CD4-positive, alpha-beta T cell treated with Interleukin-12 subunit alpha and Interleukin-12 subunit beta, for 1 hour (primary cell): ENCODE data around the gene BRIP1.
"Not testable (repeated sequence)": the region's sequence is repeated elsewhere in the genome, so short reads cannot be mapped to it uniquely, and the experiment has no call there.

ENCODE experiments used
- DNase-seq: peaks from one replicate; pipeline ENCODE4 v3.0.0-alpha.2; 2020

Gene BRIP1

DNA sequence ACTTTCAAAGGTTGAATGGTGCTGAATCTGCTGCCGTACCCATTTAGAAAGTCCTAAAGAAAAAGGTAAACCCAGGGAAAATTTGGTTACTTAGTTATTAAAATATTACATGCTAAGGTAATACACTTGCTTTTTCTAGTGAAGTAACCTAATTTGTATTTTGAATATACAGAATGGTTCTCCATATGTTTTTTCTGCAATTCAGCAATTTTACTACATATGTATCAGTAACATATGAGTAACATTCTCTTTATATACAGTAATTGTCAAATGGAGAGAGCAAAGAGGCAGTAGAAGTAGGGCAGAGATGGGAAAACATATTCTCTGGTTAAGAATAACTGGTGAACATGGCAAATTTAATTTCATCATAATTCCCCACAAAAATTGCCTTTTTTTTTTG is 177.2 kb downstream of the BRIP1 start:
- no peak for DNase-seq

GRCh38 chr17:61684818-61685217 is 178.5 kb downstream of the BRIP1 start:
- DNase-seq, result no peak

- no peak for DNase-seq
These were observed 179.2 kb downstream of the BRIP1 start for GRCh38 chr17:61684172-61684571.

GRCh38 chr17:61683466-61683865 is 179.9 kb downstream of the BRIP1 start:
- no peak for DNase-seq

- no peak for DNase-seq
These were observed 182.4 kb downstream of the BRIP1 start for GRCh38 chr17:61680921-61681320.

DNA sequence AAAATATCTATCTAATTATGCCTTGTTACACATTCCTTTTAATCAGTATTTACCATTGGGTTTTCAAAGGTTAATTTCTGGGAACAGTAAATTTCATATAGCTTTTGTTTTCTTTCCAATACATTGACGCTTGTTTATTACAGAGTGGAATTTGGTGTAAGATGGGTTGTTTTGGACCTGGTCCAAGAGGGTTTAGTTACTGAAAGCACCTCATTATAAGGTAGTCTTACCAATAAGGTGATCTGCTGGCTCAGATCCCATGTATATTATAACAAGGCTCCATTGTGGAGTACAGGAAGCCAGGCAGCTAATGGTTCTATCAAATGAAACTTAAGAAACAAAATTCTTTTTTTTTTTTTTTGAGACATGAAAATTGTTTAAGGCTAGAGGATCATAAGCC is 185.0 kb downstream of the BRIP1 start:
- DNase-seq, result no peak

GRCh38 chr17:61677150-61677811 is 186.0 kb downstream of the BRIP1 start:
- not testable (repeated sequence) for DNase-seq

- not testable (repeated sequence) for DNase-seq
These were observed 186.8 kb downstream of the BRIP1 start for GRCh38 chr17:61676522-61676921.

- DNase-seq, result not testable (repeated sequence)
These were observed 188.7 kb downstream of the BRIP1 start for GRCh38 chr17:61674609-61675008.

GRCh38 chr17:61673019-61673897 is 190.1 kb downstream of the BRIP1 start:
- DNase-seq, result not testable (repeated sequence)

- DNase-seq, result no peak
These were observed 191.2 kb downstream of the BRIP1 start for GRCh38 chr17:61672140-61672539.

GRCh38 chr17:61670691-61671090 is 192.6 kb downstream of the BRIP1 start:
- DNase-seq, result no peak

DNA sequence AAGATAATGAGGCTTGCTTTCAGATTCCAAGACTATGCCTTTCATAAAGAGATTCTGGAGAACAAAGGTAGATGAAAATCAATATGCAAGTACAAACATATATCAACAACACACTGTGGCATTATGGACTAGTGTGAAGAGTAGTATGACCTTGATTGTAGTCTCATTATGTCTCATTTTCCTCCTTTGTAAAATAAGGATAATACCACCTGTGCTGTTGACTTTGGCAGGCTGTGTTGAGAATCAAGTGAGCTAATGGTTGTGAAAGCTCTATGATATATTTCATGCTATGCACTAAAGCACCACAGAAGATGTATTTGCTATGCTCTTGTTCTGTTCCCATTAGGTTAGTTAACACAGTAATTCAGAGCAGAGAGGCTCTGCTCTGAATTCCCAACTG is 193.8 kb downstream of the BRIP1 start:
- no peak for DNase-seq

DNA sequence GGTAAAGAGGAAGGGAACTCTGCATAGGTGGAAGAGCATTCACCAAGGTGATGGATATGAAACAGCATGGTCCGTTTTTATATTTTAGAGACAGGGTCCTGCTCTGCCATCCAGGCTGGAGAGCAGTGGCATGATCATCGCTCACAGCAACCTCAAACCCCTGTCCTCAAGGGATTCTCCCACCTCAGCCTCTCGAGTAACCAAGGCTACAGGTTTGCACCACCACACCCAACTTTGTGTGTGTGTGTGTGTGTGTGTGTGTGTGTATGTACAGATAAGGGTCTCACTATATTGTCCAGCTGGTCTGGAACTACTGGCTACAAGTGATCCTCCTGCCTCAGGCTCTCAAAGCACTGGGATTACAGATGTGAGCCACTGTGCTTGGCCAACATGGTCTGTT is 194.8 kb downstream of the BRIP1 start:
- no peak for DNase-seq

- DNase-seq, result not testable (repeated sequence)
These were observed 196.8 kb downstream of the BRIP1 start for GRCh38 chr17:61666406-61667088.

DNA sequence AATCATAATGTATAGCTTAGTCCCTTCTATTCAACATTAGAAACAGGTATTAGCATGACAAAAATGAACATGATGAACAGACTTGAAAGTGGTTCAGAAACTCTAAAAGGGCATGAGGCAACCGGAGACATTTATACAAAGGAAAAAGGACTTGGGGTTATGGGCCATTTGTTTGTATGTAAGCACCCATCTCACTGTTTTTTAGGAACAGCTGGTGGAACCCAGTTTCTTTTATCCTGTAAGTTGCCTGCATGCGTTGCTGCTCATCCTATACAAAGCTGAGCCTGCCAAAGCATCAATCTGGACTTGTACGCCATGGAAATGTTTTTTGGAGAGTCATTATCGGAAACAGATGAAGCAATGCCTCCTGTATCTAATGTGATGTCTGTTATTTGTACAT is 200.0 kb downstream of the BRIP1 start:
- DNase-seq, result no peak

GRCh38 chr17:61662741-61663140 is 200.6 kb downstream of the BRIP1 start:
- no peak for DNase-seq

DNA sequence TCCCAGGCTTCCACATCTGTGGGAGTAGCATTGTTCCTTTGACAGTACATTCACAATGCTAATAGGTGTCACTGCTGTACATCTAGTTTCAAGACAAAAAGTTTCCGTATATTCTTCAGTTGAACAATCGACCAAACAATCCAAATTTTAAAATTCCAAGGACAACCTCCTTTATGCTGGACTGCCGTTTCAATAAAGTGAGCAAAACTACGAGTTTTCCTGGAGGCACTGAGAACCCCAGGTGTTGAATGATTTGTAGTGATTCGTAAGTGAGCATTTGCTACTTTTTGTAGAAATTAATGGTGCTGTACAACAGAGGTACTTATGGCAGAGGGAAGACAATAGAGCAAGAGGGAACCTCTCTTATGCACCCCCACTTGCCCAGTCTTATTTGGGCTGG is 201.1 kb downstream of the BRIP1 start:
- no peak for DNase-seq

DNA sequence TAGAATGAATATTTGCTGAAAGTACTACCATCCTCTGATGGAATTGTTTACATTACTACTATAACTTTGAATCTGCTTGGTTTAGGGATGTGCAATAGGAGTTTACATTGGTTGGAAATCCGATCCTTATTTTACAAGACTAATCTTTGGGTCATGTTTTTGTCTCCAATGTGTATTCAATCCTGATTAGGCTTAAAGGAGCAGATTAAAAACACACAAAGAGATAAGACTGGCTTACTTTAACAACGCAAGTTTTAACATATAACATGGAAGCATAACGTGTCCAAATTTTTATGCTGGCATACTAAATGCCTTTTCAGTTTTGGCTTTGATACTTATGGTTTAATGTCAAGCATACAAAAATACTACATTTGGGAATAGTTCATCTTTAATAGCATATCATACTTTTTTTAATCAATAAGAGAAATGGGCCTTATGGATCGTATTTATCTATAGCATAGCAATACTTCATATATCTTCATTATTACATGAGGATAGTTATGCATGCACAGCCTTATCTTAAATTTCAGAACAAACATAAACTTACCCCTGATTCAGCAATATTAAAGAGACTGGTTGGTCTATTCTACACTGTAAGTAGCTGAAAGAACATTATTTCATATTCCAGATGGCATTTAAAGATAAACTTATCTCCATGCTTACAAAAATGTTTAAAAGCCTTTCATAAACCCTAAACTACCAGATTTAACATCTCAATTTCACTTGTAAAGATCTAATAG is 202.4 kb downstream of the BRIP1 start:
- DNase-seq, result no peak

- no peak for DNase-seq
These were observed 203.9 kb downstream of the BRIP1 start for GRCh38 chr17:61659437-61659836.

- DNase-seq, result no peak
These were observed 205.1 kb downstream of the BRIP1 start for GRCh38 chr17:61658183-61658582.

DNA sequence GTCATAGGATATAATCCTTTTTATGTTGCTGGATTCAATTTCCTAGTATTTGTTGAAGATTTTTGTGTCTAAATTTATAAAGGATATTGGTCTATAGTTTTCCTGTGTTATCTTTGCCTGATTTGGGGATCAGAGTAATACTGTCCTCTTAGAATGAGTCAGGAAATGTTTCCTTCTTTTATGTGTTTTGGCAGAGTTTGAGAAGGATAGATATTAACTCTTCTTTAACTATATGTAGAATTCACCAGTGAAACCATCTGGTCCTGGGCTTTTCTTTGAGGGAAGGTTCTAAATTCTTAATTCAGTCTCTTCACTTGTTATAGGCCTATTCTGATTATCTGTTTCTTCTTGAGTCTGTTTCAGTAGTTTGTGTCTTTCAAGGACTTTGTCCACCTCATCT is 206.0 kb downstream of the BRIP1 start:
- no peak for DNase-seq

- DNase-seq, result no peak
These were observed 206.6 kb downstream of the BRIP1 start for GRCh38 chr17:61656721-61657217.
